IMR-90 (cell line): ENCODE measurements around the gene TXNDC15. TPM values are rescaled to one million over a fixed set of nuclear protein-coding genes. Genes with fewer than 3 reads are reported as not detected.
"Not testable (repeated sequence)": the region's sequence is repeated elsewhere in the genome, so short reads cannot be mapped to it uniquely, and the experiment has no call there.

Source experiments
- ATAC-seq: fragments of 200-7000 bp; cut with Tn5 transposase; 2 replicates; pipeline ENCODE4 v1.9.1; 2020; ENCODE audit warnings: low read depth, mild to moderate bottlenecking, moderate library complexity
- BruUV-seq: library from RNA; stranded (reverse); fragments of 400-500 nt; replicated peaks from 2 replicates; lab custom pipeline; 2021; lab: Mats Ljungman, UMichigan
- CTCF ChIA-PET: fragments of 300-600 bp; formaldehyde crosslinking; extraction: SDS; loops from one replicate; lab custom pipeline; 2021; ENCODE audit warnings: antibody characterized with exemption; lab: Yijun Ruan, JAX
- POLR2A ChIA-PET: fragments of 300-600 bp; sonication (Branson Sonifier 250); formaldehyde crosslinking; loops from one replicate; lab custom pipeline; 2022; ENCODE audit warnings: antibody characterized with exemption; ENCODE audit not compliant: unreplicated experiment; lab: Charles Lee
- DNase-seq: peaks from one replicate; pipeline ENCODE4 v3.0.0; 2013
- H2AFZ ChIP-seq: replicated peaks from 2 replicates; pipeline ENCODE3; 2013; ENCODE audit warnings: low read length, mild to moderate bottlenecking; ENCODE audit not compliant: poor library complexity
- H2AK5ac ChIP-seq: 2 replicates; pipeline ENCODE4 v1.6.1; 2013; ENCODE audit warnings: low read depth, low read length, inconsistent platforms
- H2AK9ac ChIP-seq: replicated peaks from 2 replicates; pipeline ENCODE3; 2013; ENCODE audit warnings: mild to moderate bottlenecking, low read depth, low read length, moderate library complexity; ENCODE audit not compliant: poor library complexity
- H2BK120ac ChIP-seq: 2 replicates; pipeline ENCODE4 v1.6.1; 2013; ENCODE audit warnings: low read depth, low read length, inconsistent platforms
- H2BK15ac ChIP-seq: 3 replicates; pipeline ENCODE4 v1.6.1; 2013; ENCODE audit warnings: low read depth, low read length, inconsistent platforms
- H2BK20ac ChIP-seq: 2 replicates; pipeline ENCODE4 v1.6.1; 2013; ENCODE audit warnings: low read depth, mild to moderate bottlenecking, inconsistent platforms, low read length, moderate library complexity
- H2BK5ac ChIP-seq: 2 replicates; pipeline ENCODE4 v1.6.1; 2013; ENCODE audit warnings: mild to moderate bottlenecking, low read depth, low read length, inconsistent platforms; ENCODE audit not compliant: poor library complexity, severe bottlenecking
- H3K14ac ChIP-seq: replicated peaks from 2 replicates; pipeline ENCODE4 v1.6.1; 2013; ENCODE audit warnings: low read depth, low read length, inconsistent platforms
- H3K18ac ChIP-seq: 2 replicates; pipeline ENCODE4 v1.6.1; 2013; ENCODE audit warnings: low read depth, low read length, control low read depth
- H3K23ac ChIP-seq: 2 replicates; pipeline ENCODE4 v1.6.1; 2013; ENCODE audit warnings: low read depth, low read length, inconsistent platforms
- H3K27ac ChIP-seq: 2 replicates; pipeline ENCODE4 v1.5.1; 2013; ENCODE audit warnings: mild to moderate bottlenecking, control low read depth, low read length; ENCODE audit not compliant: insufficient read depth
- H3K27me3 ChIP-seq: 2 replicates; pipeline ENCODE4 v1.6.1; 2013; ENCODE audit warnings: low read length; ENCODE audit not compliant: control insufficient read depth, insufficient read depth
- H3K36me3 ChIP-seq: 2 replicates; pipeline ENCODE4 v1.6.1; 2013; ENCODE audit warnings: low read length, mixed read lengths; ENCODE audit not compliant: control insufficient read depth, insufficient read depth
- H3K4ac ChIP-seq: 2 replicates; pipeline ENCODE4 v1.6.1; 2013; ENCODE audit warnings: low read depth, low read length, inconsistent platforms
- H3K4me1 ChIP-seq: 2 replicates; pipeline ENCODE4 v1.6.1; 2013; ENCODE audit warnings: low read length, mixed read lengths; ENCODE audit not compliant: control insufficient read depth, insufficient read depth
- H3K4me2 ChIP-seq: 2 replicates; pipeline ENCODE4 v1.6.1; 2013; ENCODE audit warnings: low read depth, mild to moderate bottlenecking, control low read depth, low read length, moderate library complexity
- H3K4me3 ChIP-seq: 2 replicates; pipeline ENCODE4 v1.5.1; 2013; ENCODE audit warnings: low read depth, mild to moderate bottlenecking, control low read depth, low read length, moderate library complexity; ENCODE audit not compliant: insufficient read depth
- H3K56ac ChIP-seq: 2 replicates; pipeline ENCODE4 v1.6.1; 2013; ENCODE audit warnings: low read length, inconsistent platforms; ENCODE audit not compliant: insufficient read depth; ENCODE audit errors: extremely low read depth
- H3K79me1 ChIP-seq, 2 experiments: 2 replicates each; pipeline ENCODE4 v1.6.1; 2013; ENCODE audit warnings: low read length in 2 of 2, inconsistent platforms in 1 of 2, low read depth in 1 of 2
- H3K9ac ChIP-seq: 2 replicates; pipeline ENCODE4 v1.6.1; 2013; ENCODE audit warnings: low read depth, low read length, control low read depth
- H3K9me1 ChIP-seq: 2 replicates; pipeline ENCODE4 v1.6.1; 2013; ENCODE audit warnings: low read length, inconsistent platforms; ENCODE audit not compliant: insufficient read depth
- H3K9me3 ChIP-seq: 2 replicates; pipeline ENCODE4 v1.6.1; 2013; ENCODE audit warnings: low read length; ENCODE audit not compliant: control insufficient read depth, insufficient read depth
- H4K20me1 ChIP-seq: 2 replicates; pipeline ENCODE4 v1.6.1; 2013; ENCODE audit warnings: low read length, inconsistent platforms; ENCODE audit not compliant: insufficient read depth
- H4K5ac ChIP-seq: 2 replicates; pipeline ENCODE4 v1.6.1; 2013; ENCODE audit warnings: mild to moderate bottlenecking, low read depth, low read length, control low read depth
- H4K8ac ChIP-seq, 2 experiments: 2 replicates each; pipeline ENCODE4 v1.6.1; 2013; ENCODE audit warnings: low read depth in 2 of 2, low read length in 2 of 2, control low read depth in 1 of 2, inconsistent platforms in 1 of 2
- H4K91ac ChIP-seq: 2 replicates; pipeline ENCODE4 v1.6.1; 2013; ENCODE audit warnings: low read depth, low read length, inconsistent platforms; ENCODE audit not compliant: insufficient read depth
- WGBS, 2 experiments: methylation state at CpG; one replicate each; pipeline versions ENCODE4 v1.1.5 to v1.1.7; 2013; ENCODE audit warnings: missing lambda C conversion rate in 2 of 2; ENCODE audit not compliant: insufficient read length in 1 of 2; ENCODE audit errors: extremely low coverage in 2 of 2; 5-methylcytosine and 5-hydroxymethylcytosine counted together
- dilution Hi-C: fragments of 300-500 bp; cut with HindIII; formaldehyde crosslinking; loops from one replicate; pipeline ENCODE4 v1.14.3; 2018; ENCODE audit warnings: low sequenced_read_pairs; ENCODE audit not compliant: unreplicated experiment
- in situ Hi-C: fragments of 300-500 bp; cut with MboI; formaldehyde crosslinking; loops from 3 replicates; pipeline ENCODE4 v1.14.3; 2019; ENCODE audit warnings: low sequenced_read_pairs, inconsistent platforms, mixed read lengths
- intact Hi-C: fragments of 100-400 bp; cut with micrococcal nuclease; formaldehyde crosslinking; loops from 2 replicates; pipeline ENCODE4 v1.10.0; 2022
- polyA plus RNA-seq, 3 experiments: library from polyadenylated mRNA; depleted of rRNA; stranded (reverse); fragments of >200 nt; gene quantifications; 2 replicates each; pipeline ENCODE4 v1.2.3, GENCODE V29; 2012; ENCODE audit warnings: low replicate concordance in 1 of 3
- total RNA-seq: library from RNA; depleted of rRNA; stranded (reverse); fragments of >200 nt; gene quantifications from 2 replicates; pipeline ENCODE4 v1.2.3, GENCODE V29; 2012

The TXNDC15 gene
- total and polyA plus RNA-seq, 2 of the 4 experiments (the other 2 are of a cell fraction), result 87.0 to 125 TPM

- DNase-seq, H3K23ac ChIP-seq, H3K4me2 ChIP-seq, H2BK120ac ChIP-seq, H4K91ac ChIP-seq, CTCF ChIA-PET, H3K27ac ChIP-seq, H4K5ac ChIP-seq, H3K4me3 ChIP-seq, H2BK15ac ChIP-seq, H3K14ac ChIP-seq, H3K9ac ChIP-seq, H3K56ac ChIP-seq, H2AFZ ChIP-seq, H2BK5ac ChIP-seq, in situ Hi-C loops, H3K18ac ChIP-seq, H3K4ac ChIP-seq, H3K27me3 ChIP-seq, H2BK20ac ChIP-seq, ATAC-seq, H3K9me3 ChIP-seq, H2AK5ac ChIP-seq, H4K8ac ChIP-seq, BruUV-seq, intact Hi-C loops, H3K9me1 ChIP-seq, H2AK9ac ChIP-seq, dilution Hi-C loops: not testable (repeated sequence)
- no CpG with 5 or more reads among the region's 7 CpGs for WGBS, 2 experiments
- Histone ChIP-seq H3K4me1 (peaks cover 13% of the 10 kb centered on the region), H4K20me1 (peaks cover 49% of the 10 kb centered on the region; the same call in 1 of the 2 replicates), H3K79me1 (peaks cover 4 to 53% of the 10 kb centered on the region in 2 experiments), H3K36me3 (peaks cover 16% of the 10 kb centered on the region)
- POLR2A ChIA-PET, result interaction anchor here (1.0 to 1.2 kb wide), 2 partner anchors 8 to 16 kb away, joined by 3 read pairs; no protein-coding TSS in a partner anchor
These were observed 24.7 kb upstream of the TXNDC15 start for GRCh38 chr5:134849434-134849933.
